DND-41 (cell line): ENCODE data around the gene STPG4.

Source experiments
- CTCF ChIP-seq: IDR thresholded peaks from 2 replicates; pipeline ENCODE4 v1.5.1; 2012; ENCODE audit warnings: borderline replicate concordance, low read length, moderate library complexity, mild to moderate bottlenecking; ENCODE audit not compliant: poor library complexity, severe bottlenecking; ENCODE audit errors: extremely low read depth
- EZH2 ChIP-seq: IDR thresholded peaks from 3 replicates; pipeline ENCODE4 v1.6.1; 2012; ENCODE audit warnings: borderline replicate concordance, low read depth, mild to moderate bottlenecking, moderate library complexity, low read length, inconsistent platforms; ENCODE audit not compliant: severe bottlenecking

DNA sequence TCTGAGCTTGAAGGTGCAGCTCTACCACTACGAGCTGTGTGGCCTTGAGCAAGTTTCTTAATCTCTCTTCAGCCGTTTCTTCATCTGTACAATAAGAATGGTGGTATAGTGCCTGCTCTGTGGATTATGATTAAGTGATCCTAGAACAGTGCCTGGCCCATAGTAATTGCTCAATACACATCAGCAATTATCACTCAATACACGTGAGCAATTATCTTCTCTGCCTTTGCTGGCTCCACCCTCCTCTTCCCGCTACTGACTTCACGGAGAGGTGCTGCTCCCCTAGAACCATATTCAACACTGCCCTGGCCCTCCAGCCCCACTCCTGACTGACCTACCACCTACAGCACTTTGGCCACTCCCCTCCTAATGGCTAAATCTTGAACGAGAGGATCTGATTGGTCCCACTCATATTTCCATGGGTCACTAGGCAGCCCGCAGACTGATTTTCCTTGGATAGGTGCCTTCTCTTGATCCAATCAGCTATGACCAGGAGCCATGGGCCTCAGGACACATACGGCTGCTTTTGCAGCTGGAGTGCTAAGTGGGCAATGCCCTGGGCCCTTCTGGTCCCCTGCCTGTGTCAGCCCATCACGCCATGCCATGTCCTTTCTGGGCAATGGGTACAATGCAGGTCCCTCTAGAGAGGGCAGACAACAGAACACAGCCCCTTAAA is 77.5 kb downstream of the STPG4 start:
- TF ChIP-seq EZH2 (no peak), CTCF (no peak)
